Kidney epithelial cell (primary cell): Measurements from ENCODE around the gene TUBGCP3. TPM values are rescaled to one million over a fixed set of nuclear protein-coding genes. Genes with fewer than 3 reads are reported as not detected.

ENCODE experiments used
- DNase-seq: peaks from one replicate; pipeline ENCODE4 v3.0.0-alpha.2; 2010; ENCODE audit warnings: low read depth
- H3K27me3 ChIP-seq: 2 replicates; pipeline ENCODE4 v1.6.0; 2011; ENCODE audit warnings: low read length; ENCODE audit not compliant: control insufficient read depth, insufficient read depth
- H3K36me3 ChIP-seq: 2 replicates; pipeline ENCODE4 v1.5.1; 2011; ENCODE audit warnings: low read length; ENCODE audit not compliant: control insufficient read depth, insufficient read depth
- H3K4me3 ChIP-seq: 2 replicates; pipeline ENCODE4 v1.5.1; 2011; ENCODE audit warnings: low read depth, mild to moderate bottlenecking, control low read depth, low read length
- CTCF ChIP-seq: IDR thresholded peaks from 2 replicates; pipeline ENCODE4 v1.5.1; 2011; ENCODE audit warnings: mild to moderate bottlenecking, moderate library complexity, low read length, control low read depth, inconsistent platforms; ENCODE audit not compliant: insufficient read depth, poor library complexity, severe bottlenecking
- total RNA-seq: library from RNA; depleted of rRNA; stranded (reverse); fragments of >200 nt; gene quantifications from 2 replicates; pipeline ENCODE4 v1.2.3, GENCODE V29; 2015

Gene TUBGCP3
- total RNA-seq, 1 donor from 2014 or later = 18.0 TPM

GRCh38 chr13:112608212-112608611, 20.3 kb upstream of the TUBGCP3 start:
- no peak for TF ChIP-seq CTCF
- Histone ChIP-seq H3K36me3 (no peaks in the 10 kb centered on the region), H3K27me3 (no peaks in the 10 kb centered on the region), H3K4me3 (no peak overlapping the region)
- no peak for DNase-seq

GRCh38 chr13:112606109-112607001, 18.4 kb upstream of the TUBGCP3 start:
- peak overlapping the region; percentile 41 for H3K4me3 ChIP-seq
- peaks cover 7% of the 10 kb centered on the region for H3K27me3 ChIP-seq
- no peaks in the 10 kb centered on the region for H3K36me3 ChIP-seq
- peak; percentile 34 for DNase-seq
- TF ChIP-seq CTCF = peak; percentile 56

DNA sequence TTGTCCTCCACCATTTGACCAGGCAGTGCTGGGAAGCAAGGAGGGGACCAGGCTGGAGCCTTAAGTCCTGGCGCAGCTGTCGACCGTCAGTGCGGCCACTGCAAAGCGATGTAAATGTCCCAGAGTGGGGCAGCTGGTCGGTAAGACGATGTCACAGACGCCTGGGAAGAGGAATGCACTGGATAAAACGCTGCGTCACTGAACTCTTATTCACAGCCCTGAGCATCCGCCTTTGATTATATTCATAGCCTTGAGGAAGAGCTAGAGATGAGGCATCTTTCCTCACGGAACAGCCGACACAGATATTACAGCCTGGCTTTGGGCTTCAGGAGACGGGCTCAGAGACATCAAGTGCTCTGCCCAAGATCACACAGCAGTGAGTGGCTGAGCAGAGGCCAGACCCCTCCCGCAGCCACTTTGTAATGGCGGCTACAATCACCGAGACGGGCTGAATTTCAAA, 17.6 kb upstream of the TUBGCP3 start:
- H3K27me3 ChIP-seq = peaks cover 8% of the 10 kb centered on the region
- no peak for TF ChIP-seq CTCF
- no peaks in the 10 kb centered on the region for H3K36me3 ChIP-seq
- peak overlapping the region; percentile 41 for H3K4me3 ChIP-seq
- no peak for DNase-seq

DNA sequence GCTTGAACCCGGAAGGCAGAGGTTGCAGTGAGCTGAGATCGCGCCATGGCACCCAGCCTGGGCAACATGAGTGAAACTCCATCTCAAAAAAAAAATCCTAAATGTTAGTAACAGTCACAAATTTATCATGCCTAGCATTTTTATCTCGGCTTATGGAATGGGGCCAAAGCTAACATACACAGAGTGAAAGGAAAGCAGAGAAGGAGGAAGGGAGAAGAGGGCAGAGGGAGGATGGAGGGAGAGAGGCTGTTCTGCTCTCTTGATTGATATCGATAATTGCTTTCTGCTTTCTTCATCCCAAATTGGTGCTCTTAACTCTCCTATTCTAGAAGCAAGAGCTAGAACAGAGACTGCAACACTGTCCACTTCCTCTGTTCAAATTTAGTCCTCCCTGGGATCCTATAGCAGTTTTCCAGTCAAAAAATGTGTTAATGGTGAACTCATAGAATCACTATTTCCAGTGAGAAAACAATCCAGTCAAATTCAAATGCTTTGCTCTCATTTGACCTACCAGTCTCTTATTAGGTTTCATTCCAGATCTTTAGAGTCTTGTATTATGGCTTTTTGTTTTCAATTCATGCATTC, 15.8 kb upstream of the TUBGCP3 start:
- TF ChIP-seq CTCF = no peak
- Histone ChIP-seq H3K4me3 (no peak overlapping the region), H3K27me3 (peaks cover 8% of the 10 kb centered on the region), H3K36me3 (no peaks in the 10 kb centered on the region)
- no peak for DNase-seq

DNA sequence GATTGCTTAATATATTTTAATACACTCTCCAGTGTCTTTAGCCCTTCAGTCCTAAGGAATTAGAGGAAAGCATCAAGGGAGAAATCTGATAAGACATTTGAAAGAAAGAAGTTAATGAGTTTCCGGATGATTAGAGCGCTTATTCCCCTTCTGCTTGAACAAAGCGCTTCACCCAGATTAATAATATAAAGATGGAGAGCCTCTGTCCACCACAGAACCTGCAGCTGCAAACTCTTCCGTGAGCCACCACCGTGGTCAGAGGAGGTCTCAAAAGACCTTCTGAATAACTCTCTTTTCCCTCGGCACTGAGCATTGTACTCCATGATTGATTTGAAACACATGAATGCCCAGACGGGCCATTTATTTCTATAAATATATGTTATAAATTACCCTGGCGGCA, 14.2 kb upstream of the TUBGCP3 start:
- H3K4me3 ChIP-seq = no peak overlapping the region
- H3K36me3 ChIP-seq = no peaks in the 10 kb centered on the region
- no peak for DNase-seq
- H3K27me3 ChIP-seq = peaks cover 8% of the 10 kb centered on the region
- no peak for TF ChIP-seq CTCF

GRCh38 chr13:112601371-112601770, 13.4 kb upstream of the TUBGCP3 start:
- Histone ChIP-seq H3K4me3 (no peak overlapping the region), H3K36me3 (no peaks in the 10 kb centered on the region), H3K27me3 (peaks cover 8% of the 10 kb centered on the region)
- TF ChIP-seq CTCF = no peak
- no peak for DNase-seq
